HG02973 (cell line): Measurements from ENCODE around the gene TJP3.
"Not testable (repeated sequence)": the region's sequence is repeated elsewhere in the genome, so short reads cannot be mapped to it uniquely, and the experiment has no call there.

Experiments used
- ATAC-seq: cut with Tn5 transposase; IDR thresholded peaks from one replicate; pipeline ENCODE4 v1.9.1; 2021; ENCODE audit warnings: moderate library complexity; ENCODE audit not compliant: unreplicated experiment

TJP3 gene

GRCh38 chr19:3738477-3739220 lies 30.5 kb downstream of the TJP3 start:
- no peak for ATAC-seq

- no peak for ATAC-seq
Measured at GRCh38 chr19:3740431-3740830, 32.2 kb downstream of the TJP3 start.

- no peak for ATAC-seq
Measured at GRCh38 chr19:3743486-3743885, 35.3 kb downstream of the TJP3 start.

- no peak for ATAC-seq
Measured at GRCh38 chr19:3745363-3746045, 37.3 kb downstream of the TJP3 start.

- ATAC-seq, result no peak
Measured at GRCh38 chr19:3746371-3747056, 38.3 kb downstream of the TJP3 start.

GRCh38 chr19:3748965-3749364 lies 40.8 kb downstream of the TJP3 start:
- ATAC-seq, result no peak

- ATAC-seq, result no peak
Measured at GRCh38 chr19:3750211-3750610, 42.0 kb downstream of the TJP3 start.

GRCh38 chr19:3751236-3751635 lies 43.1 kb downstream of the TJP3 start:
- no peak for ATAC-seq

- ATAC-seq, result no peak
Measured at GRCh38 chr19:3752492-3752891, 44.3 kb downstream of the TJP3 start.

GRCh38 chr19:3753631-3754410 lies 45.6 kb downstream of the TJP3 start:
- ATAC-seq, result no peak

- not testable (repeated sequence) for ATAC-seq
Measured at GRCh38 chr19:3757705-3758104, 49.5 kb downstream of the TJP3 start.

- ATAC-seq, result not testable (repeated sequence)
Measured at GRCh38 chr19:3758297-3758696, 50.1 kb downstream of the TJP3 start.

- no peak for ATAC-seq
Measured at GRCh38 chr19:3759482-3760254, 51.5 kb downstream of the TJP3 start.

- no peak for ATAC-seq
Measured at GRCh38 chr19:3760871-3761361, 52.7 kb downstream of the TJP3 start.

GRCh38 chr19:3761382-3762129 lies 53.4 kb downstream of the TJP3 start, which contains the start of gene APBA3:
Gene APBA3, minus strand, starts transcription at chr19:3761692. Its CDS starts 1,428 bp downstream, at chr19:3760264.
- peak; percentile 48 for ATAC-seq

- no peak for ATAC-seq
Measured at GRCh38 chr19:3762130-3762473, 53.9 kb downstream of the TJP3 start.

GRCh38 chr19:3762501-3763459 lies 54.6 kb downstream of the TJP3 start, which contains the start of gene MRPL54:
Gene MRPL54, plus strand, starts transcription at chr19:3762682. Its CDS starts 19 bp downstream, at chr19:3762701.
- ATAC-seq, result peak; percentile 65

GRCh38 chr19:3765121-3765520 lies 56.9 kb downstream of the TJP3 start:
- no peak for ATAC-seq
